NCI-H2171 treated with DMSO at 0.1 percent for 48 hours (cell line): Measurements from ENCODE around the gene SLC24A1.

Experiments used
- DNase-seq: peaks from one replicate; lab custom pipeline; 2025; lab: John Stamatoyannopoulos, UW

Gene SLC24A1

DNA sequence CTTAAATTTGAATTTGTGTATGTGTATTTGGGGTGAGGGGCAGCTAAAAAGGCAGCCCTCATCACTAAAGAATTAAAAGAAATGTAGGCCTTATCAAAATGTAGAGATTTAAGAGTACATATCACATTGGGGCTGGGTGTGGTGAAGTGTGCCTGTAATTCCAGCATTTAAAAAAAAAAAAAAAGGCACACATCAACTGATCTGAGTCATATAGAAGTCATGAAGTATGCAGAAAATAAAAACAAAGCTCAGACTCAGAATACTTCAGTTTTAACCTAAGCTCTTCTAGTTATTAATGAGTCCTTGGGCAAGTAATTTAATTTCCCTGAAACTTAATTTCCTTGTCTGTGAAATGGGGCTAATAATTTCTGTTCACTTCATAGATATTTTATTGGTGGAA is 31.6 kb downstream of the SLC24A1 start:
- DNase-seq = no peak

DNA sequence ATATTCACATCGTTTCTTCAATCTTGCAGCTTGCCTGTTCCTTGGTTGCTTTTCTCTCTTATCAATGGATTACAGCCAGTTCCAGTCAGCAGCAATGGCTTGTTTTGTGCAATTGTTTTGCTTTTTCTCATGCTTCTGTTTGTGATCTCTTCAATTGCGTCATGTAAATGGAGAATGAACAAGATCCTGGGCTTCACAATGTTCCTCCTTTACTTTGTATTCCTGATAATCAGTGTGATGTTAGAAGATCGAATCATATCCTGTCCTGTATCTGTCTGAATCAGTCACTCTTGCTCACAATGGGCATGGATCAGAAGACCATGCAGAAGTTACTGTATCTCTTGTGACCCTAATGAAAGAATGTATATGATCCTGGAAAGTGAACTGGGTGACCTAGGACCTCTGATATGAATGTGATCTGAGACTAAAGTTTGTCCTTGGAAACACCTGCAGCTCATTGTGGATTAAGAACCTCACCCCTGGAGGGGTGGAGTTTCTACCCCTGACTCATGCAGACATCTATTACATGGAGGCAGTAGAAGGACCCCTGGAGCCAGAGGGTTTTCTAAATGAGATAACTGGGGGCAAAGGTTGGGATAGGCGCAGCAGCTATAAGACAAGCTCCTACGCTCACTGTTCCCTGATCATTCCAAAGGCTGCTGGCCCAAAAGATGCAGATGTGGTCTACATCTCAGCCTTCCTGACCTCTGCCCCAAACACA is 32.2 kb downstream of the SLC24A1 start:
- no peak for DNase-seq

- DNase-seq = no peak
These were observed 33.3 kb downstream of the SLC24A1 start for GRCh38 chr15:65655026-65655425.

- DNase-seq = no peak
These were observed 33.7 kb downstream of the SLC24A1 start for GRCh38 chr15:65655457-65655856.

DNA sequence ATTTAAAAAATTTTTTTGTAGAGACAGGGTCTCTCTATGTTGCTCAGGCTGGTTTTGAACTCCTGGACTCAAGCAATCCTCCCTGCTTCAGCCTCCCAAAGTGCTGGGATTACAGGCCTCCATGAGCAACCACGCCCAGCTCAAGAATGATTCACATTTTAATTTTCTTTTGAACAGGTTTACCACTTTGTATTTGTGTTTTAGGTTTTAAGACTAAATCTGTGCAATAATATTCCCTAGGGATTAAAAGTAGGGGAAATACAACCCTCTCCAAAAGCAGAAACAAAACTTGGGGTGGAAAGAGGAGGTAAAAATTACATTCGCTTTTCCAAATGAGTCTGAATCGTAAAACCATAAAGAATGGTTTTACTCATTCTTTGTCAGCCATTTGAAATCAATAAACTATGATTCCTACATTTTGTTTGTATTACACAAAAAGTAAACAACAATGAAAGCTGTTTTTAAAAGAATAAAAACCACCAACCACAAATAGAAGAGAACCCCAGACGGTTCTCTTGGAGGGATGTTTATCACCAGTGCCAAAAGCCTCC is 37.8 kb downstream of the SLC24A1 start:
- DNase-seq = no peak

DNA sequence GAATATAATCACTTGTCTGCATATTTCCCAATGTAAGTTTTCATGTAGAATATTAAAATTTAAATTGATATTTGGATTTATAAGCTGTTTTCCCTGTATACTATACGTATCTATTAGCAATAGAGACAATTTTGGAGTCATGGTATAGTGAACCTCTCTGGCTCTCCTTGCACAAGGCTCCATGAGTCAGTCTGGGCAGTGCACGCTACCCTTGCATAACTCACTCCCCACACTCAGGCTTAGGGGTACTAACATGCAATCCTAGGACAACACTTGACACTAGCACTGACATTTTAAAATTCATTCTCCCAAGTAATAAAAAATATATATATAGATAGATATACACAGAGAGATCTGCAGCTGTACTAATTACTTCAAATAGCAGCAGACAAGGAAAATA is 39.2 kb downstream of the SLC24A1 start:
- DNase-seq = no peak

DNA sequence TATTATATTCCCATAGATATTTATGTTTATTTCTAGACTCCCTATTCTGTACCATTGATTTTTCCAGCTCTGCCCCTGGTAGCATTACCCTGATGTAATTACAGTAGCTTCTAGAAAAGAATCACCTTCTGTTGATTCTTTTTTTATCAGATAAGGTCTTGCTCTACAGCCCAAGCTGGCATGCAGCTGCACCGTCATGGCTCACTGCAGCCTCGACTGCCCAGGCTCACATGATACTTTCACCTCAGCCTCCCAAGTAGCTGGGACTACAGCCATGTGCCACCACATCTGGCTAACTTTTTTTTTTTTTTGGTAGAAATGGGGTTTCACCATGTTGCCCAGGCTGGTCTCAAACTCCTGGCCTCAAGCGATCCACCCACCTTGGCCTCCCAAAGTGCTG is 41.8 kb downstream of the SLC24A1 start:
- DNase-seq = peak; percentile 73

DNA sequence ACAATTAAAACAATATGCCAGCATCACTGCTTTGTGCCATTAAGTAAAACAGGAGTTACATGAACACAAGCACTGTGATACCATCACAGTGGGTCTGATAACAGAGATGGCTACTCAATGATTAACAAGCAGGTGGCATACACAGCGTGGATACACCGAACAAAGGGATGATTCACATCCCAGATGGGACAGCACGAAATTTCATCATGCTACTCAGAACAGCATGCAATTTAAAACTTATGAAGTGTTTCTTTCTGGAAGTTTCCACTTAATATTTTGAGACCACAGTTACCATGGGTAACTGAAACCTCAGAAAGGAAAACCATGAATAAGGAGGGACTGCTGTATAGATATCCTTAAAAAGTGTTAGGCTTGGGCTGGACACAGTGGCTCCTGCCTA is 44.5 kb downstream of the SLC24A1 start:
- DNase-seq = peak; percentile 49

- no peak for DNase-seq
These were observed 53.8 kb downstream of the SLC24A1 start for GRCh38 chr15:65675551-65675950.

DNA sequence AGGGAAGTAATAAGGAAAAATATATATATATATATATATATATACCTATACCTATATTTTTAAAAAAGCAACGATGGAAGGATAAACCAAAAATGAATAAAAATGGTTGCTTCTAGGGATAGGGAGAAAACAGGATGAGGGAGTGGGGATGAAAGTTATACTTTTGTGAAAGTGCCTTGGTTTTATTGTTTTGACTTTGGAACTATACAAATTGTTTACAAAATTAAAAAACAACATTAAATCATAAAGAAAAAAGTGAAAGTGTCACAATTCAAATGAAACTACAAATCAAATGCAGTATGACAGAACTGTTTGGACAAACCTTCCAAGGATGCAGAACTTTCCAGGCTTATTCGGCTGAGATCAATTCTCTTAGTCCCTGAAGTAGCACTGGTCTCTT is 54.4 kb downstream of the SLC24A1 start:
- no peak for DNase-seq

- no peak for DNase-seq
These were observed 58.8 kb downstream of the SLC24A1 start for GRCh38 chr15:65680544-65680943.

DNA sequence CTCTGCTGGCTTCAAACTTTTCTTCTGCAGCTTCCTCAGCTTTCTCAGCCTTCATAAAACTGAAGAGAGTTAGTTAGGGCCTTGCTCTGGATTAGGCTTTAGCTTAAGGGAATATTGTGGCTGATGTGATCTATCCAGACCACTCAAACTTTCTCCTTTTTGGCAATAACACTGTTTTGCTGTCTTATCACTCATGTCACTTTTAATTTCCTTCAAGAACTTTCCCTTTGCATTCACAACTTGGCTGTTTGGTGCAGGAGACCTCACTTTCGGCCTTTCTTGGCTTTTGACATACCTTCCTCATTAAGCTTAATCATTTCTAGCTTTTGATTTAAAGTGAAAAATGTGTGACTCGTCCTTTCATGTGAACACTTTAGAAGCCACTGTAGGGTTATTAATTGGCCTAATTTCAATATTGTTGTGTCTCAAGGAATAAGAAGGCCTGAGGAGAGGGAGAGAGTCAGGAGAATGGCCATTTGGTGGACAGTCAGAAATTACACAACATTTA is 60.7 kb downstream of the SLC24A1 start:
- no peak for DNase-seq

DNA sequence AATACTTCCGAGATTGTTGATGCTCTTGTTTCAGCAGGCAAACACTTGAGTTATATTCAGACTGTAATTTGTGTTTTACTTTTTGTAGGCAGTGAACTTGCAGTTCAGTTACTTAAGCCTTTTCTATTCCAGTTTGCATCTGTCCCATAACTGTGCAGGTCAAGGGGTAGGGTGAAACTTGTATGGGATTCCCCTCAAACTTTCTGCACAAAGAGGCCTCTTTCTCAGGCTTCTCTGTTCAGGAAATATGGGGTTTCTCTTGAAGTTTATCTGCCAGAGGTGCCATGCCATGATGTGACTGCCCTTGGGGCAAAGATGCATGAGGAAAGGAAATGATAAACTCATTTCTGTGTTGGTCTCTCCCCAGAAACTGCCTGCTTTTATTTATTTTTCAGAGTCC is 66.7 kb downstream of the SLC24A1 start:
- DNase-seq = no peak

- DNase-seq = no peak
These were observed 68.4 kb downstream of the SLC24A1 start for GRCh38 chr15:65690173-65690572.

DNA sequence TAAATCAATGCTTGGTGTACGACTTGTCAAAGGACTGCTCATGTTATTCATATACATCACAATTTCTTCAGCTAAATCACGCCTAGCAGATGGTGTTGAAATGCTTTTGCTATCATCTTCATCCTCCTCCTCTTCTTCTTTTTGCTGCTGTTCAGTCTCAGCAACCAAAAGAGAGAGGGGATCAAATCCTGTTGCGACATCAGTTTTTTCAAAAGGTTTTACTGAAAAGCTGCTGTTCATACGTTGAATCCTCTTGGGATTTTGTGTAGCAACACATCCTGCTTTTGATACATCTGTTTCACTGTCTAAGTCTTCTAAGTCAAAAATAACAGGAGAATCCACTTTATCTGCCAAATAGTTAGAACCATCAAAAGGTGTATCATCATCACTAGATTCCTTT is 69.0 kb downstream of the SLC24A1 start:
- DNase-seq = no peak

DNA sequence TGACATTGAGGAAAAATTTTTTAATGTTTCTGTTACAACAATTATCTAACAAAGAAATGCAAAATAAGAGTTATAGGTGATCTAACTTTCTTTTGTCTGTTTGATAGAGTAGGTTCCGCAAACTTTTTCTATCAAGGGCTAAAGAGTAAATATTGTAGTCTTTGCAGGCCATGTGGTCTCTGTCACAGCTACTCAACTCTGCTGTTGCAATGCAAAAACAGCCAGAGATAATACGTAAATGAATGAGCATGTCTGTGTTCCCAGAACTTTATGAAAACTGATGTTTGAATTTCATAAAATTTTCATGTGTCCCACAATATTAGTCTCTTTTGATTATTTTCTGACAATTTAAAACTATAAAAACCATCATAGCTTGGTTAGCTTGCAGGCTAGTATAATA is 73.3 kb downstream of the SLC24A1 start:
- no peak for DNase-seq
